Hepatocyte (in vitro differentiated cells): ENCODE results near the gene PLEKHA6.

ENCODE experiments used
- EZH2phosphoT487 ChIP-seq: fragments of 200-600 bp; sonication (generic); IDR thresholded peaks from one replicate; pipeline ENCODE4 v1.6.1; 2018; ENCODE audit warnings: antibody characterized with exemption, mild to moderate bottlenecking, low read depth, moderate library complexity; ENCODE audit not compliant: unreplicated experiment, severe bottlenecking
- TF ChIP-seq, protein P1 (sequence below): fragments of 200-600 bp; sonication (generic); IDR thresholded peaks from 2 replicates; pipeline ENCODE4 v1.5.1; 2016; ENCODE audit warnings: antibody characterized with exemption, mild to moderate bottlenecking; ENCODE audit not compliant: poor library complexity

DNA sequence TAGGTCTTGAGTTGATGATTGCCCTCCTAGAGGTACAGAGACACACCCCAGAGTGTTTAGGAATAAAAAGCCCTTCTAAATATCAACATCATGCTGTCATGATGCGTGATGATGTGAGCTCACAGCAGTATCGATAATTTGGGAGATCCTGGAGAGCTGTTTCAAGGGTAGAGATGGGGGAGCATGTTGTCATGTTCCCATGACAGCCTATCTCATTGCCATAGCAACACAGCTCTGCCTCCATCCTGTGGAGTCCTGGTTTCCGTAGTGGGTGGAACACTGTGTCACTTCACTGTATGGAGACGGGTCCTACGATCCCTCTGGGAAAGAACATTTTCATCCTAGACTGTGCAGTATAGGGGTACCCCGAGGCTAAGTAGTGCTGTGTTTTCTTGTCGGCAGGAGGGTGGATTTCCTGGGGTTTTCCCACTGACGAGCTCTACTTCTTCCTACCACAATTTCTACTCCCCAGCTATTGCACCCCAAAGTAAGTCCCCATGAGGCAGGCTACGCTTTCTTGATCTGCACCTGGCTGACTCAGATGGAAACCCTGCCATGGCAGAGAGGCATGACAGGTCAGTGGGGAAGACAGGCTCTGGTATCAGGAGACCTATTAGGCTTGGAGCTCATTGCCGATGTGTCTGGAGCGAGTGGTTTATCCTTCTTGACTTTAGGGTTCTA lies 170.6 kb downstream of the PLEKHA6 start:
- TF ChIP-seq, protein P1, sequence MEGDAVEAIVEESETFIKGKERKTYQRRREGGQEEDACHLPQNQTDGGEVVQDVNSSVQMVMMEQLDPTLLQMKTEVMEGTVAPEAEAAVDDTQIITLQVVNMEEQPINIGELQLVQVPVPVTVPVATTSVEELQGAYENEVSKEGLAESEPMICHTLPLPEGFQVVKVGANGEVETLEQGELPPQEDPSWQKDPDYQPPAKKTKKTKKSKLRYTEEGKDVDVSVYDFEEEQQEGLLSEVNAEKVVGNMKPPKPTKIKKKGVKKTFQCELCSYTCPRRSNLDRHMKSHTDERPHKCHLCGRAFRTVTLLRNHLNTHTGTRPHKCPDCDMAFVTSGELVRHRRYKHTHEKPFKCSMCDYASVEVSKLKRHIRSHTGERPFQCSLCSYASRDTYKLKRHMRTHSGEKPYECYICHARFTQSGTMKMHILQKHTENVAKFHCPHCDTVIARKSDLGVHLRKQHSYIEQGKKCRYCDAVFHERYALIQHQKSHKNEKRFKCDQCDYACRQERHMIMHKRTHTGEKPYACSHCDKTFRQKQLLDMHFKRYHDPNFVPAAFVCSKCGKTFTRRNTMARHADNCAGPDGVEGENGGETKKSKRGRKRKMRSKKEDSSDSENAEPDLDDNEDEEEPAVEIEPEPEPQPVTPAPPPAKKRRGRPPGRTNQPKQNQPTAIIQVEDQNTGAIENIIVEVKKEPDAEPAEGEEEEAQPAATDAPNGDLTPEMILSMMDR: no peak
- TF ChIP-seq EZH2phosphoT487: no peak
